ENCODE results near the gene CSNK1A1. TPM values are rescaled to one million over a fixed set of nuclear protein-coding genes. Genes with fewer than 3 reads are reported as not detected.
"Not testable (repeated sequence)": the region's sequence is repeated elsewhere in the genome, so short reads cannot be mapped to it uniquely, and the experiment has no call there.

Gene CSNK1A1
- total RNA-seq: 100 to 1,000 TPM; 148 to 192 TPM
- 129 TPM for polyA plus RNA-seq (ENCODE audit: insufficient read depth, low read depth, low replicate concordance)
- long read RNA-seq, donor 1, full-length matches to known transcripts: 31 of 51 reads
- long read RNA-seq, donor 1, partial matches to known transcripts: 20 of 51 reads
- long read RNA-seq, donor 1, other reads (novel, unspliced or antisense): 0 of 51 reads
- long read RNA-seq, donor 2, full-length matches to known transcripts: 25 of 35 reads
- long read RNA-seq, donor 2, partial matches to known transcripts: 10 of 35 reads
- long read RNA-seq, donor 2, other reads (novel, unspliced or antisense): 0 of 35 reads

DNA sequence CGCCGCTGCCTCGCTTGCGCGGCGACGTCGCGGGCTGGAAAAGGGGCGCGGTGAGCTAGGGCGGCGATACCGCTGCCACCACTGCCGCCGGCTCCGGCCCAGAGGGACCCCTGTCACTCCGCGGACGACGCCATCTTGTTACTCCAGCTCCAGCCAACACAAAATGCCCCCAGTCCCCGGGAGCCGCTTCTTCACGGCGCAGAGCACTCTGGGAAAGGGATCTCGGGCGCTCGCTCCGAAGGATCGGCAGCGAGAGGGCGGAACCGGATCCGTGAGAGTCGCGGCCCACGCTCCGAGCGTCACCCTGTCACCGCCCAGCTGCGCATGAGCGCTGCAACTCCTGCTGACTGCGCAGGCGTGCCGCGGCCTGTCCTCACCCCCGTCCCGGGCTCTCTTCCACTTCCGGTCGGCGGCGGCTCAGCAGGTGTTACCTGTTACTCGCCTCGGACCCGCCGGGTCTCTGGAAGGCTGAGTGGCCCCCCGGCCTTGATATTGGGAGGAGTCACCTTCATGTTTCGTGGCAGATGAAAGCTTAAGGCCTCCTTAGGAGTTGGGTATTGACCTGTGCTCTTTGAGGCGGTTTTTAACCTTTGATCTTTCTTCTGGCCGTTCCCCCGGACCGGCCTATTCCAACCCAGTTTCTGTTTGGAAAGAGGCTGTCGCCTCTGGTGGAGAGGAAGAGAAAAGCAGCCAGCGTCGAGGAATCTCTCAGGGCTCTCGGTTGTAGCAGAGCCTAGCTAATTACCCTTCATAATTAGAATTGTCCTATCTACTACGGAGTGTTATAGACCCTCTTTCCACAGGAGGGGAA is at the start of gene CSNK1A1:
TSS of gene CSNK1A1 (minus strand) at position 213 of the 811 bp plus-strand sequence. CDS start 475 bp downstream, outside the sequence.
- 0% methylated on average over 11 to 67 of the region's 67 CpGs for WGBS, 2 donors
- H3K27me3 ChIP-seq: no peaks in the 10 kb centered on the region
- H3K9me3 ChIP-seq: no peaks in the 10 kb centered on the region
- peak within 1 kb of the TSS; percentile 99 to 100 for H3K27ac ChIP-seq
- DNase-seq: peak; percentile 97
- H3K4me3 ChIP-seq: peak within 1 kb of the TSS; percentile 99 to 100
- no peaks in the 10 kb centered on the region for H3K36me3 ChIP-seq (ENCODE audit: low read depth, missing control alignments)
- peak; percentile 24 for TF ChIP-seq POLR2A (IDR thresholded peaks at IDR 0.05)
- TF ChIP-seq, protein P1, sequence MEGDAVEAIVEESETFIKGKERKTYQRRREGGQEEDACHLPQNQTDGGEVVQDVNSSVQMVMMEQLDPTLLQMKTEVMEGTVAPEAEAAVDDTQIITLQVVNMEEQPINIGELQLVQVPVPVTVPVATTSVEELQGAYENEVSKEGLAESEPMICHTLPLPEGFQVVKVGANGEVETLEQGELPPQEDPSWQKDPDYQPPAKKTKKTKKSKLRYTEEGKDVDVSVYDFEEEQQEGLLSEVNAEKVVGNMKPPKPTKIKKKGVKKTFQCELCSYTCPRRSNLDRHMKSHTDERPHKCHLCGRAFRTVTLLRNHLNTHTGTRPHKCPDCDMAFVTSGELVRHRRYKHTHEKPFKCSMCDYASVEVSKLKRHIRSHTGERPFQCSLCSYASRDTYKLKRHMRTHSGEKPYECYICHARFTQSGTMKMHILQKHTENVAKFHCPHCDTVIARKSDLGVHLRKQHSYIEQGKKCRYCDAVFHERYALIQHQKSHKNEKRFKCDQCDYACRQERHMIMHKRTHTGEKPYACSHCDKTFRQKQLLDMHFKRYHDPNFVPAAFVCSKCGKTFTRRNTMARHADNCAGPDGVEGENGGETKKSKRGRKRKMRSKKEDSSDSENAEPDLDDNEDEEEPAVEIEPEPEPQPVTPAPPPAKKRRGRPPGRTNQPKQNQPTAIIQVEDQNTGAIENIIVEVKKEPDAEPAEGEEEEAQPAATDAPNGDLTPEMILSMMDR (IDR thresholded peaks at IDR 0.05): peak; percentile 78 to 97 (median 84)
- intact Hi-C loops (cut with DNase I; ENCODE audit: low total_unique reads): loop anchor here (5.0 to 10.0 kb wide), 2 partner anchors 109 to 227 kb away; no protein-coding TSS in a partner anchor
- H3K4me1 ChIP-seq: peaks cover 9% of the 10 kb centered on the region

DNA sequence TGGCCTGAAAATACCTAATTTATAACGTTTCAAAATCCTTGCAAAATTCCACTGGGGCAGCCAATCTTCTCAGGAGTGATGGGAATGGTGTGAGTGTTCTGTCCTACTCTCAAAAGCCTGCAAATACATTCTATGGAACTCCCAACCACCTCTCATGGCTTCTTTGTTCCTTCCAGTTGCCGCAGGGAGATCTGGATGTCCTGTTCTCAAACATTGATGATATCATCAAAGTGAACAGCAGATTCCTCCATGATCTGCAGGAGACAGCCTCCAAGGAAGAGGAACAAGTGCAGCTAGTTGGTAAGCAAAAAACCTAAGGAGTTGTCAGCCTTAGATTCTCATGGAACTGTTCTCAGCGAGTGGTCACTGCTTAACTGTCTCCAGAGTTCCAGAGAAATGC is 49.7 kb upstream of the CSNK1A1 start:
- Histone ChIP-seq H3K4me3 (no peak overlapping the region), H3K27me3 (no peaks in the 10 kb centered on the region), H3K9me3 (no peaks in the 10 kb centered on the region), H3K27ac (no peak overlapping the region), H3K4me1 (peaks cover 16% of the 10 kb centered on the region), H3K36me3 (ENCODE audit: low read depth, missing control alignments) (no peaks in the 10 kb centered on the region)
- 84% methylated on average over 3 of the region's 3 CpGs for WGBS, 2 donors
- TF ChIP-seq, protein P1 (IDR thresholded peaks at IDR 0.05): no peak
- no peak for TF ChIP-seq POLR2A (IDR thresholded peaks at IDR 0.05)
- no peak for DNase-seq
- intact Hi-C loops (cut with DNase I; ENCODE audit: low total_unique reads): no loop called here

DNA sequence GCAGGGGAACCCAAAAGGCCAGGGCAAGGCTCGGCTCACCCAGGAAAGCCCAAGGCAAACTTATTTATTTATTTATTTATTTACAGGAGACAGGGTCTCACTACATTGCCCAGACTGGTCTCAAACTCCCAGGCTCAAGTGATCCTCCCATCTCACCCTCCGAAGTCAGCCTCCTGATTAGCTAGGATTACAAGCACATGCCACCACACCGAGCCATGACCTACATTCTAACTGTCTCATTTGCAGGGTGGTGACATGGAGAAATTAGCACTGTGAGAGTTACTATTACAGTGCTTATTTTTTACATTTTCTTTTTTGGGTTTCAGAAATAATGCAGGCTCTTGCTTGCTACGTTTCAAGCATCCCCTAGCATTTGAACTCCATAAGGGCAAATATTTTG is 48.1 kb upstream of the CSNK1A1 start:
- intact Hi-C loops (cut with DNase I; ENCODE audit: low total_unique reads): no loop called here
- TF ChIP-seq, protein P1 (IDR thresholded peaks at IDR 0.05): no peak
- DNase-seq: no peak
- no peaks in the 10 kb centered on the region for H3K27me3 ChIP-seq
- H3K27ac ChIP-seq: no peak overlapping the region
- no peaks in the 10 kb centered on the region for H3K36me3 ChIP-seq (ENCODE audit: low read depth, missing control alignments)
- no peaks in the 10 kb centered on the region for H3K9me3 ChIP-seq
- H3K4me3 ChIP-seq: no peak overlapping the region
- 94 to 95% methylated on average over 4 of the region's 4 CpGs for WGBS, 2 donors
- peaks cover 14% of the 10 kb centered on the region for H3K4me1 ChIP-seq

DNA sequence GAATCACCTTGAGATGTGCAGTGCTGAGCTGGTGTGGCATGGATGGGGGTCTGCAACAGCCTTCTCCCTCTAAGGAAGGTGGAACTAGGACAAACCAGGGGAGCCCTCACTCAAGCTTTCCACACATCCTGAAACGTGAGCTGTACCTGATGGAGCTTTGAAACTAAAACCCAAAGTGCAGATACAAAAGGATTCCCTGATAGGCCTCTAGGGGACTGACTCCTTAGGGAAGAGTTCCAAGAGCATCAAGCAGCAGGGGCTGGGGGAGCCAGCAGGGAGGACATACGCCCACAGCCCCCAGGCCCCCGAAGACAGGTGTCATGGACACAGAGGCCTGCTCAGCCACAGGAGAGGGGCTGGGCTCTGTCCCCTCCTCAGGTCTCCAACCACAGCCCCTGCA is 47.7 kb upstream of the CSNK1A1 start:
- intact Hi-C loops (cut with DNase I; ENCODE audit: low total_unique reads): no loop called here
- 79 to 100% methylated on average over 3 of the region's 3 CpGs for WGBS, 2 donors
- Histone ChIP-seq H3K27ac (no peak overlapping the region), H3K9me3 (no peaks in the 10 kb centered on the region), H3K27me3 (no peaks in the 10 kb centered on the region), H3K36me3 (ENCODE audit: low read depth, missing control alignments) (no peaks in the 10 kb centered on the region), H3K4me3 (no peak overlapping the region), H3K4me1 (peaks cover 14% of the 10 kb centered on the region)
- TF ChIP-seq, protein P1 (IDR thresholded peaks at IDR 0.05): no peak
- no peak for TF ChIP-seq POLR2A (IDR thresholded peaks at IDR 0.05)
- DNase-seq: no peak

DNA sequence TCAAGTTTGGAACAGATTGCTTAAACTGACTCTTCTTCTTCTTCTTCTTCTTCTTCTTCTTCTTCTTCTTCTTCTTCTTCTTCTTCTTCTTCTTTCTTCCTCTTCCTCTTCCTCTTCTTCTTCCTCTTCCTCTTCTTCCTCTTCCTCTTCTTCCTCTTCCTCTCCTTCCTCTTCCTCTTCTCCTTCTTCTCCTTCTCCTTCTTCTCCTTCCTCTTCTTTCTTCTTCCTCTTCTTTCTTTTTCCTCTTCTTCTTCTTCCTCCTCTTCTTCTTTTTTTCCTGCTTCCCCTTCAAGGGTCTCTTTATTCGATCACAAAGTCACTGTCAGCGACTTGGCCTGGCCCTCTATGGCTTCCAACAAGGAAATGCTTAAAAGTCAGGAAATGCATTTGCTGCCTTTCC is 47.0 kb upstream of the CSNK1A1 start:
- DNase-seq; H3K9me3 ChIP-seq; H3K27me3 ChIP-seq; H3K4me3 ChIP-seq; intact Hi-C loops (cut with DNase I; ENCODE audit: low total_unique reads); H3K27ac ChIP-seq; H3K36me3 ChIP-seq (ENCODE audit: low read depth, missing control alignments): not testable (repeated sequence)
- 94 to 95% methylated on average over 2 of the region's 2 CpGs for WGBS, 2 donors
- H3K4me1 ChIP-seq: peaks cover 14% of the 10 kb centered on the region
